Tibial artery (tissue), 4 donors: ENCODE data around the gene EXOSC7.
A peak's percentile ranks its signal among the peaks of the same experiment; 100 is the strongest.

Experiments used
- DNase-seq, 2 donors: peaks; one replicate each; pipeline ENCODE4 v3.0.0-alpha.2; 2019
- H3K27ac ChIP-seq, 2 donors: fragments of 200-600 bp; sonication (generic) in 1 of 2; 1 replicate in 1 of 2; 2 replicates in 1 of 2; pipeline ENCODE4 v1.5.1; 2018 to 2019; ENCODE audit warnings: mild to moderate bottlenecking in 1 of 2
- H3K27me3 ChIP-seq, 2 donors: fragments of 200-600 bp; sonication (generic) in 1 of 2; one replicate each; pipeline versions ENCODE4 v1.5.1 to v1.6.0; 2016 to 2019
- H3K36me3 ChIP-seq, 3 donors: fragments of 200-600 bp; sonication (generic) in 2 of 3; one replicate each; pipeline ENCODE4 v1.5.1; 2016 to 2019; ENCODE audit warnings: mild to moderate bottlenecking in 2 of 3
- H3K4me1 ChIP-seq, 4 donors: fragments of 200-600 bp; sonication (generic) in 2 of 4; 1 replicate in 3 of 4; 2 replicates in 1 of 4; pipeline ENCODE4 v1.5.1; 2016 to 2019
- H3K4me3 ChIP-seq, 2 donors: fragments of 200-600 bp; sonication (generic) in 1 of 2; 1 replicate in 1 of 2; 2 replicates in 1 of 2; pipeline ENCODE4 v1.5.1; 2018 to 2019; ENCODE audit warnings: mild to moderate bottlenecking in 2 of 2
- H3K9me3 ChIP-seq, 3 donors: fragments of 200-600 bp; sonication (generic) in 1 of 3; one replicate each; pipeline ENCODE4 v1.5.1; 2016 to 2019
- CTCF ChIP-seq, 2 experiments: fragments of 200-600 bp in 1 of 2; fragments of 450-650 bp in 1 of 2; IDR thresholded peaks; one replicate each; pipeline ENCODE4 v1.5.1; 2017 to 2019; ENCODE audit warnings: antibody characterized with exemption in 2 of 2, mild to moderate bottlenecking in 1 of 2, moderate library complexity in 1 of 2
- intact Hi-C: fragments of 100-400 bp; cut with DNase I; formaldehyde crosslinking; loops from one replicate; pipeline ENCODE4 v1.15.0; 2023; ENCODE audit warnings: low total_unique reads

The EXOSC7 gene

GRCh38 chr3:45012577-45012976 lies 36.5 kb downstream of the EXOSC7 start:
- no peak overlapping the region for H3K4me3 ChIP-seq

GRCh38 chr3:45016916-45017315 lies 40.9 kb downstream of the EXOSC7 start:
- no peaks in the 10 kb centered on the region for H3K27me3 ChIP-seq
- no peak for TF ChIP-seq CTCF (IDR thresholded peaks at IDR 0.05)
- intact Hi-C loops, result no loop called here
- no peaks in the 10 kb centered on the region for H3K36me3 ChIP-seq
- no peak overlapping the region for H3K4me3 ChIP-seq
- DNase-seq, result no peak
- no peak overlapping the region for H3K27ac ChIP-seq
- H3K4me1 ChIP-seq, result peaks cover under 1 to 27% (median 15%) of the 10 kb centered on the region in 4 donors
- no peaks in the 10 kb centered on the region for H3K9me3 ChIP-seq

More at GRCh38 chr3:45012577-45012976, 36.5 kb downstream of the EXOSC7 start:
- peaks cover 0 to 10% (median 1%) of the 10 kb centered on the region in 3 donors for H3K36me3 ChIP-seq
- TF ChIP-seq CTCF (IDR thresholded peaks at IDR 0.05), result no peak
- no peaks in the 10 kb centered on the region for H3K9me3 ChIP-seq
- DNase-seq, result no peak
- H3K4me1 ChIP-seq, result peaks cover 9 to 52% (median 30%) of the 10 kb centered on the region in 4 donors
- intact Hi-C loops, result no loop called here
- H3K27ac ChIP-seq, result peak overlapping the region; percentile 74 to 79
- H3K27me3 ChIP-seq, result no peaks in the 10 kb centered on the region

GRCh38 chr3:45017821-45018220 lies 41.8 kb downstream of the EXOSC7 start:
- Histone ChIP-seq H3K4me3 (no peak overlapping the region), H3K27ac (no peak overlapping the region), H3K9me3 (no peaks in the 10 kb centered on the region), H3K27me3 (no peaks in the 10 kb centered on the region), H3K36me3 (no peaks in the 10 kb centered on the region), H3K4me1 (peaks cover 0 to 18% (median 8%) of the 10 kb centered on the region in 4 donors)
- no peak for TF ChIP-seq CTCF (IDR thresholded peaks at IDR 0.05)
- intact Hi-C loops, result no loop called here
- no peak for DNase-seq

- Histone ChIP-seq H3K36me3 (no peaks in the 10 kb centered on the region), H3K27ac (no peak overlapping the region), H3K9me3 (no peaks in the 10 kb centered on the region), H3K4me3 (no peak overlapping the region), H3K27me3 (no peaks in the 10 kb centered on the region), H3K4me1 (peaks cover 0 to 16% (median 14%) of the 10 kb centered on the region in 4 donors)
- TF ChIP-seq CTCF (IDR thresholded peaks at IDR 0.05), result no peak
- DNase-seq, result no peak
- intact Hi-C loops, result no loop called here
These were observed 44.5 kb downstream of the EXOSC7 start for GRCh38 chr3:45020534-45020933.

- Histone ChIP-seq H3K9me3 (no peaks in the 10 kb centered on the region), H3K27ac (no peak overlapping the region), H3K27me3 (no peaks in the 10 kb centered on the region), H3K36me3 (no peaks in the 10 kb centered on the region), H3K4me3 (no peak overlapping the region), H3K4me1 (peaks cover 0 to 28% (median 26%) of the 10 kb centered on the region in 4 donors)
- intact Hi-C loops, result no loop called here
- no peak for TF ChIP-seq CTCF (IDR thresholded peaks at IDR 0.05)
- DNase-seq, result no peak
These were observed 45.7 kb downstream of the EXOSC7 start for GRCh38 chr3:45021524-45022297.
